IPS-20b (cell line): ENCODE data around the gene ATP10B.
"Not testable (repeated sequence)": the region's sequence is repeated elsewhere in the genome, so short reads cannot be mapped to it uniquely, and the experiment has no call there.

Experiments
- H3K27ac ChIP-seq: one replicate; pipeline ENCODE4 v1.5.1; 2013; ENCODE audit warnings: low read length
- H3K27me3 ChIP-seq: 2 replicates; pipeline ENCODE4 v1.6.1; 2013; ENCODE audit warnings: mild to moderate bottlenecking, low read length, inconsistent platforms; ENCODE audit not compliant: insufficient read depth
- H3K36me3 ChIP-seq: 2 replicates; pipeline ENCODE4 v1.6.1; 2013; ENCODE audit warnings: low read depth, mild to moderate bottlenecking, inconsistent platforms, low read length, moderate library complexity; ENCODE audit not compliant: insufficient read depth
- H3K4me1 ChIP-seq: 2 replicates; pipeline ENCODE4 v1.6.1; 2013; ENCODE audit warnings: mild to moderate bottlenecking, control low read depth, inconsistent platforms, low read length, moderate library complexity; ENCODE audit not compliant: insufficient read depth
- H3K4me3 ChIP-seq: 2 replicates; pipeline ENCODE4 v1.5.1; 2013; ENCODE audit warnings: mild to moderate bottlenecking, low read length, inconsistent platforms
- H3K9ac ChIP-seq: 2 replicates; pipeline ENCODE4 v1.6.1; 2013; ENCODE audit warnings: low read depth, mild to moderate bottlenecking, inconsistent platforms, low read length, moderate library complexity
- H3K9me3 ChIP-seq: 2 replicates; pipeline ENCODE4 v1.6.1; 2013; ENCODE audit warnings: mild to moderate bottlenecking, low read depth, low read length, inconsistent platforms; ENCODE audit not compliant: insufficient read depth

The ATP10B gene

GRCh38 chr5:160852049-160852448, at the start of gene ATP10B:
Gene ATP10B, minus strand, starts transcription at chr5:160852211. Its CDS starts 164,137 bp downstream, at chr5:160688074.
- Histone ChIP-seq H3K27ac (no peak within 1 kb of the TSS), H3K4me1 (no peaks in the 10 kb centered on the region), H3K27me3 (no peaks in the 10 kb centered on the region), H3K9ac (no peak within 1 kb of the TSS), H3K4me3 (no peak within 1 kb of the TSS), H3K9me3 (no peaks in the 10 kb centered on the region), H3K36me3 (no peaks in the 10 kb centered on the region)

GRCh38 chr5:160901656-160902055, 49.6 kb upstream of the ATP10B start:
- H3K27ac ChIP-seq, result no peak overlapping the region
- no peaks in the 10 kb centered on the region for H3K27me3 ChIP-seq
- no peaks in the 10 kb centered on the region for H3K4me1 ChIP-seq
- H3K9me3 ChIP-seq, result no peaks in the 10 kb centered on the region
- H3K36me3 ChIP-seq, result no peaks in the 10 kb centered on the region
- no peak overlapping the region for H3K9ac ChIP-seq
- no peak overlapping the region for H3K4me3 ChIP-seq

DNA sequence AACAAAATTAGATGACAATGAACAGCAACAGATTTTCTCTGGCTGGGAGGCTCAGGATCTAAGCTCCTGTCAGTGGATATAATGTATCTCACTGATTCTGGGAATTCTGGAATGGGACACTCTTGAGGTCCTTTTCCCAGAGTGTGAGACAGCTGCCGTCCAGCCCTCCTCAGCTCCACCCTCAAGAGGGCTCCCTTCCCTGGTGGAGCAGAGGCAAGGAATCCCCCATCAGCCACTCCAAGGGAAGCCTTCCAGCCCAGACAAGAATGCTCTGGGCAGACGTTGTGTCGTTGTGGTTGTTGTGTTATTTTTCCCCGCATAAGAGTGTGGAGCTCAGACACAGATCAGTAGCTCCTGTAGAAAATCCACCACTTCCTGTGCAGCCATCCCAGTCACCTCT, 47.7 kb upstream of the ATP10B start:
- no peak overlapping the region for H3K9ac ChIP-seq
- H3K4me3 ChIP-seq, result no peak overlapping the region
- no peaks in the 10 kb centered on the region for H3K27me3 ChIP-seq
- H3K27ac ChIP-seq, result no peak overlapping the region
- no peaks in the 10 kb centered on the region for H3K36me3 ChIP-seq
- no peaks in the 10 kb centered on the region for H3K9me3 ChIP-seq
- H3K4me1 ChIP-seq, result no peaks in the 10 kb centered on the region

DNA sequence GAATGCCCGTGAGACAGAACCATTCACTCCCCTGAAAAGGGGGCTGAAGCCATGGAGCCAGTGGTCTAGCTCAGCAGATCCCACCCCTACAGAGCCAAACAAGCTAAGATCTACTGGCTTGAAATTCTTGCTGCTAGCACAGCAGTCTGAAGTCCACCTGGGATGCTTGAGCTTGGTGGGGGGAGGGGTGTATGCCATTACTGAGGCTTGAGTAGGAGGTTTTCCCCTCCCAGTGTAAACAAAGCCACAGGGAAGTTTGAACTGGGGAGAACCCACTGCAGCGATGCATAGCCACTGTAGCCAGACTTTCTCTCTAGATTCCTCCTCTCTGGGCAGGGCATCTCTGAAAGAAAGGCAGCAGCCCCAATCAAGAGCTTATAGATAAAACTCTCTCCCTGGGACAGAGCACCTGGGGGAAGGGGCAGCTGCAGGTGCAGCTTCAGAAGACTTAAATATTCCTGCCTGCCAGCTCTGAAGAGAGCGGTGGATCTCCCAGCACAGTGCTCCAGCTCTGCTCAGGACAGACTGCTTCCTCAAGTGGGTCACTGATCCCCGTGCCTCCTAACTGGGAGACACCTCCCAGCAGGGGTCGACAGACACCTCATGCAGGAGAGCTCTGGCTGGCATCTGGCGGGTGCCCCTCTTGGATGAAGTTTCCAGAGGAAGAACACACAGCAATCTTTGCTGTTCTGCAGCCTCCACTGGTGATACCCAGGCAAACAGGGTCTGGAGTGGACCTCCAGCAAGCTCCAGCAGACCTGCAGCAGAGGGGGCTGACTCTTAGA, 41.4 kb upstream of the ATP10B start:
- H3K27ac ChIP-seq, H3K36me3 ChIP-seq, H3K4me3 ChIP-seq, H3K4me1 ChIP-seq, H3K9ac ChIP-seq, H3K9me3 ChIP-seq, H3K27me3 ChIP-seq: not testable (repeated sequence)

DNA sequence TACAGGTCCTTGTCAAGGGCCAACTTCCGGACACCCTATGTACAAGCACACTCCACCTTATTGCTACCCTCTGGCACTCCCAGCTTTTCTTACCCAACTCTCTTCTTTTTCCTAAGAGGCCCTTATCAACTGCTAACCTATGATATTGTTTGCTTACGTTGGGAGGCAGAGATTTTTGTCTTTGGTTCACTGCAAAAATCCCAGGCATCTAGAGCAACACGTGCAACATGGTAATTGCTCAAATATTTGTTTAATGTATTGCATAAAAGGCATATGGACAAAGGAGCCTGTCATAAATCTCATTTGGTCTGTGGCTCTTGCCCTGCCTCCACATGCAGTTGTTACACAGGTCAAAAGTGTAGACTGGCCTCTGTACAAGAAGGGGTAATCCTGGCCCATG, 35.8 kb upstream of the ATP10B start:
- H3K9ac ChIP-seq, result no peak overlapping the region
- H3K4me3 ChIP-seq, result no peak overlapping the region
- no peaks in the 10 kb centered on the region for H3K36me3 ChIP-seq

GRCh38 chr5:160873560-160874200, 21.7 kb upstream of the ATP10B start:
- H3K9ac ChIP-seq, result peak overlapping the region; percentile 65
- not testable (repeated sequence) for H3K9me3 ChIP-seq, H3K4me1 ChIP-seq, H3K27ac ChIP-seq, H3K27me3 ChIP-seq, H3K36me3 ChIP-seq
- peak overlapping the region; percentile 75 for H3K4me3 ChIP-seq

More for the DNA sequence above, 35.8 kb upstream of the ATP10B start:
- Histone ChIP-seq H3K27ac (no peak overlapping the region), H3K4me1 (peaks cover 6% of the 10 kb centered on the region; the same call in 1 of the 2 replicates), H3K9me3 (no peaks in the 10 kb centered on the region), H3K27me3 (no peaks in the 10 kb centered on the region)

GRCh38 chr5:160869989-160870521, 18.0 kb upstream of the ATP10B start:
- no peaks in the 10 kb centered on the region for H3K36me3 ChIP-seq
- no peaks in the 10 kb centered on the region for H3K27me3 ChIP-seq
- no peaks in the 10 kb centered on the region for H3K9me3 ChIP-seq
- no peak overlapping the region for H3K27ac ChIP-seq
- no peak overlapping the region; the same call in 1 of the 2 replicates for H3K9ac ChIP-seq
- no peaks in the 10 kb centered on the region; the same call in 1 of the 2 replicates for H3K4me1 ChIP-seq
- H3K4me3 ChIP-seq, result no peak overlapping the region

DNA sequence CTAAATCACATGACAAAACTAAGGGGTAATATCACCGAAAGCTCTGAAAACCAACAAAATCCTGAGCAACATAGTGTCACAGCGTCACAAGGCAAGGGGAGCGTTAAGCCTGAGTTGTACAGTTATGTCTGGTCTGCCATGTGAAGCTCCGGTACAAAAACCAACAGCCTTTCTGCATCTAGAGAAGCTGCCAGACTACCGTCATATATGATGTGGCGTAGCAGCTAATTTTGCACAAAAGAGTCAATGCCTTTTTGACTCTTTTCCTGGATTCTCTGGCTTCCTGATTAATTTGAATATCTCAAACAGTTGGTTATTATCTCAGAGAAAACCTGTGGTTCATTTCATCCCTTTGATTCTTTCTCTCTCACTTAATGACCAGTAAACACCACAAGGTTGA, 16.0 kb upstream of the ATP10B start:
- Histone ChIP-seq H3K9ac (no peak overlapping the region), H3K4me3 (no peak overlapping the region), H3K27me3 (no peaks in the 10 kb centered on the region), H3K27ac (no peak overlapping the region), H3K36me3 (no peaks in the 10 kb centered on the region), H3K4me1 (no peaks in the 10 kb centered on the region; the same call in 1 of the 2 replicates), H3K9me3 (no peaks in the 10 kb centered on the region)

DNA sequence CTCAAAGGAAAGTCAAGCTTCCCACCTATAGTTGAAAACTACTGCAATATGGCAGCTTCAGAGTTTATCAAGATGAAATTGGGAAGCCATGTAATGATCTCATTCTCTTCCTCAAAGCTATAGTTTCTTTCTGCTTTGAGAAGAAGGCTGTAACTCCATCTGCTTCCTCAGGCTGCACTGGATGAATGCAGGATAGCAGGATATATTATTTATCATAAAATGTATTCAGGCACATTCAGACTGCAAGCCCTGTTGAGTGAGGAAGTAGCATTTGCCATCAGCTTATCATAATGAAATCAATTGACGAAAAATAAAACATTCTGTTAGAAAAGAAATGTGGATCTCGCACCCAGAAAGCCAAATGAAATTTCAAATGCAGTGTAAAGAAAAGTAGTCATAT, 560 bp downstream of the ATP10B start:
- H3K4me1 ChIP-seq, result no peaks in the 10 kb centered on the region
- no peak overlapping the region for H3K9ac ChIP-seq
- no peak overlapping the region for H3K27ac ChIP-seq
- H3K36me3 ChIP-seq, result no peaks in the 10 kb centered on the region
- H3K9me3 ChIP-seq, result no peaks in the 10 kb centered on the region
- H3K27me3 ChIP-seq, result no peaks in the 10 kb centered on the region
- H3K4me3 ChIP-seq, result no peak overlapping the region

- H3K27me3 ChIP-seq, result no peaks in the 10 kb centered on the region
- no peak overlapping the region for H3K4me3 ChIP-seq
- no peaks in the 10 kb centered on the region for H3K9me3 ChIP-seq
- no peaks in the 10 kb centered on the region for H3K4me1 ChIP-seq
- H3K27ac ChIP-seq, result no peak overlapping the region
- H3K9ac ChIP-seq, result no peak overlapping the region
- H3K36me3 ChIP-seq, result no peaks in the 10 kb centered on the region
Measured at GRCh38 chr5:160850421-160850820, 1.6 kb downstream of the ATP10B start.

- Histone ChIP-seq H3K4me3 (no peak overlapping the region), H3K27ac (no peak overlapping the region), H3K4me1 (no peaks in the 10 kb centered on the region), H3K9ac (no peak overlapping the region), H3K36me3 (no peaks in the 10 kb centered on the region), H3K27me3 (no peaks in the 10 kb centered on the region), H3K9me3 (no peaks in the 10 kb centered on the region)
Measured at GRCh38 chr5:160847526-160848085, 4.4 kb downstream of the ATP10B start.

GRCh38 chr5:160846642-160847041, 5.4 kb downstream of the ATP10B start:
- Histone ChIP-seq H3K9me3 (no peaks in the 10 kb centered on the region), H3K9ac (no peak overlapping the region), H3K27me3 (no peaks in the 10 kb centered on the region)

More at GRCh38 chr5:160846642-160847041, 5.4 kb downstream of the ATP10B start:
- H3K4me1 ChIP-seq, result no peaks in the 10 kb centered on the region
- no peak overlapping the region for H3K4me3 ChIP-seq
- H3K36me3 ChIP-seq, result no peaks in the 10 kb centered on the region
- no peak overlapping the region for H3K27ac ChIP-seq
